GM21786 (cell line): ENCODE measurements around the gene UNC5B.

Source experiments
- ATAC-seq: cut with Tn5 transposase; IDR thresholded peaks from one replicate; pipeline ENCODE4 v1.9.1; 2021; ENCODE audit not compliant: unreplicated experiment

The UNC5B gene

GRCh38 chr10:71338728-71339495, 126.5 kb downstream of the UNC5B start:
- ATAC-seq: no peak

- no peak for ATAC-seq
Observed at GRCh38 chr10:71339796-71340589, 127.6 kb downstream of the UNC5B start.

DNA sequence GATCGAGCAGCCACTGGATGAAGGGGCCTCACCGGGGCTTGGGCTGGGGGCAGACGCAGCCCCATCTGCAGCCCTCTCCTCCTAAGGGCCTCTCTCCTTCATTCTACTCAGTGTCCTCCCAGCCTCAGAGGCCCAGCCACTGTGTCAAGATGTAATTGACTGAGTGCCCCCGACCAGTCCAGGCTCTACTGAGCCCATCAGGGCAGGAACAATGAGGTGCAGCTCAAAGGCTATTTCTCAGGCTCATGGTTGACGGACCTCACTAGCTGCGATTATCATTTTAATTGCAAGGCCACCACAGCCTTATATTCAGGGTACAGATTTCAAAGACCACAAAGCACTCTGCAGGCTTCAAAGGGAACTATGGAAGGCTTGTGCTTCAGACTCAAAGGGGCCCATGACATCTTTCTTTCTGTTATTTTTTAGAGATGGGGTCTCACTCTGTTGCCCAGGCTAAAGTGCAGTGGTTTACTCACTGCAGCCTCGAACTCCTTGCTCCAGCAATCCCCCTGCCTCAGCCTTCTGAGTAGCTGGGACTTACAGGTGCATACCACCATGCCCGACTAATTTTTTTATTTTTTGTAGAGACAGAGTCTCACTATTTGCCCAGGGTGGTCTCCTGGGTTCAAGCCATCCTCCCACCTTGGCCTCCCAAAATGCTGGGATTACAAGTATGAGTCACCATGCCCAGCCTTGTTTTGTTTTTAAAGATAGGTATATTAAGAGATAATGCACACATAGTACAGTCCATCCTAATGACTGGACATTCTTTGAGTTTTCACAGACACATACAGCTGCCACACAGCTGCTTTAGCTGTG, 130.4 kb downstream of the UNC5B start:
- no peak for ATAC-seq

DNA sequence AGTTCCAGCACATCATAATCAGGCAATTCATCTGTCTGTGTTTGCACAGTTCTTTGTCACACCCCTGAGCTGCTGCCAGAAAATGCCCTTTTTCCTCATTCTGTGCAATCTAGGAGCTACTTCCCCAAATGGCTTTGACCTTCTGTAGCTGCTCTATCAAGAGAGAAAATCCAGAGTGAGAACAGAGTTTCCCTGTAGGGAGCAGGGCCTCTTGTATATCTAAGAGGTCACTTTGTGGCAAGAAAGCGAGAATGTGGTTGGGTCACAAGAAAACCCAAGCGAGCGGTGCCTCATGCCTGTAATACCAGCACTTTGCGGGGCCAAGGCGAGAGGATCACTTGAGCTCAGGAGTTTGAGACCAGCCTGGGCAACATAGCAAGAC, 131.0 kb downstream of the UNC5B start:
- no peak for ATAC-seq

GRCh38 chr10:71344154-71344925, 132.0 kb downstream of the UNC5B start:
- no peak for ATAC-seq

DNA sequence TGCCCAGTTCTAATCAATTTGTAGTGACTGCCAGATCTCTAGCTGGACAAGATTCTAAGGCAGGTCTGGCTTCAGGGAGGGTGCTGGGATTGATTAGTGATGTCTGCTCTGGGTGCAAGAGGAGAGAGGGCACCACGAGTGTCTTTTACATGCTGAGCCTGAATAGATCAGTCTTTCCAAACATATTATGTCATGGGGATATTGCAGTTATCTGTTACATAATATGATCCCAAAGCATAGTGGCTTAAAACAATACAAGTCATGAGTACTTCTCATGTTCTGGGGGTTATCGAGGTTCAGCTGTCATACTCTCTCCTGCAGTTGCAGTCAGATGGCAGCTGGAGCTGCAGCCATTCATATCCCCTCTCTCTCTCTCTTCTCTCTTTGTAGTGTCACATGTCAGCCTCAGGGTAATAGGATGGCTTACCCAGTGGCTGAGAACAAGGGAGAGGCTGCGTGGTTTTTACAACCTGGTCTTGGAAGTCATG, 132.7 kb downstream of the UNC5B start:
- ATAC-seq: no peak

- ATAC-seq: no peak
Observed at GRCh38 chr10:71345694-71346093, 133.3 kb downstream of the UNC5B start.

DNA sequence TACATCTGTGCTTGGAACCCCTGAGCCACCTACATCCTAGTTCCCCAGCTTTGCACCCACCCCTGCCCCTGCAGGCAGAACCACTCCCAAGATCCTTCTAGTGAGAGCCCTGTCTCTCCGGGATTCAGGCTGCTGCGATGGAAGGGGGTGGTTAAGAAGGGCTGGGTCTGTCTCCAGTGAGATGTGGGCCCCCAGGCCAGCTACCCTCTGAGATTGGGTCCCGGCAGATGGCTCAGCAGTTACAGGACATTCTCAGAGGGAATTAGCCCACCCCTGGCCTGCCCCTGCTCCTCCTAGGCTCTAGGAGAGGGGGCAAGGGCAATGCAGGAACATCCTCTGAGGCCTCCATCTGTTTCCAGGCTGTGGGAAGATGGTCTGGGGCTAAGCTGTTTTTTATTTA, 134.4 kb downstream of the UNC5B start:
- ATAC-seq: no peak

DNA sequence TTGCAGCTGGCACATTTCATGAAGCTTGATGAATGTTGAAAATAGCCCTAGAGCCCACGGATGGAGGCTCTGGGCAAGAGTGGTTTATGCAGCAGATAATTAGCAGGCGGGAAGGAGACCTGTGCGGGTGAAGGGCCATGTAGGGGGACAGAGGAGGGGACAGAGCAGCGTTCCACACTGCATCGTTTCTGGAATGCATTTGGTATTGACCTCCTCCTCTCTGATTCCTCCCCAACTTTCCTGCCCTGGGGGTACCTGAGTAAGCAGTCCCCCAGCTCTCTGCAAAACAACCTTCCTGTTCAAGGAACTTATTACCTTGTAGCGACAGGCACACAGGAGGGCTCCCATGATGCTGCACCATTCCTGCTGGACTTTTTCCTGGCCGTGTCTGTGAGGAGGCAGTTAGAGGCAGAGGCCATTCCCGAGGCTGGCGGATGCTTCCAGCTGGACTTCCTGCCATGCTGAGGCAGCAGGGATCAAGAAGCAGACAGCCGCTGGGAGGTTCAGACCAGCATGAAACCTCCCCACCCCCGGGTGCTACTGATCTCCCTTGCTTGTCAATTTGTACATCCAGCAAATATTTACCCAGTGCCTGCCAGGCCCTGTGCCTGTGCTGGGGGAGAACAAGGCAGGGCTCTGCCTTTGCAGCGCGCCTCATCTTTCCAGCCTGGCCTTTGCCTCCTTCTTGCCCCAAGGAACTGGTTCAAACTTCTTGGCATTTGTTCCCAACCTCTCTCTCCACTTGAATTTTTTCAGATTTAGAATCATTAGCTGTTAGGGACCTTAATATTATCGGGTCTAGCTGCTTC, 135.4 kb downstream of the UNC5B start:
- ATAC-seq: no peak

DNA sequence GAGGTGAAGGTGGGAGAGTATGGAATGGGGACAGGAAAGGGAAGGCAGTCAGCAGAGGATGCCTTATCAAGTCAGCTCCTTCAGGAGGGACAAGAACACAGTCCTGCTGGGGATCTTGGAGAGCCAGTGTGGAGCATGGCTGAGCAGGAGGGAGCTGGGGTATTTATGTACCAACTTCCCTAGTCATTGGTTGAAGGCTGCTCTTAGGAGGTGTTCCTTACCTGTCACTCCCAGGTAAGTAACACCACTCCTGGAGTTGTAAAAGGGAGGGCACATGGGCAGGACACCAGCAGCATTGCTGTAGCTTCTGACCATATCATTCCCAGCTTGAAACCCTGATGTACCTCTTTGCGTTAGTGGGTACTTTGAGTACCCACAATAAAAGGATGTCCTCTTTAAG, 136.5 kb downstream of the UNC5B start:
- ATAC-seq: no peak

GRCh38 chr10:71349406-71349805, 137.0 kb downstream of the UNC5B start:
- no peak for ATAC-seq

DNA sequence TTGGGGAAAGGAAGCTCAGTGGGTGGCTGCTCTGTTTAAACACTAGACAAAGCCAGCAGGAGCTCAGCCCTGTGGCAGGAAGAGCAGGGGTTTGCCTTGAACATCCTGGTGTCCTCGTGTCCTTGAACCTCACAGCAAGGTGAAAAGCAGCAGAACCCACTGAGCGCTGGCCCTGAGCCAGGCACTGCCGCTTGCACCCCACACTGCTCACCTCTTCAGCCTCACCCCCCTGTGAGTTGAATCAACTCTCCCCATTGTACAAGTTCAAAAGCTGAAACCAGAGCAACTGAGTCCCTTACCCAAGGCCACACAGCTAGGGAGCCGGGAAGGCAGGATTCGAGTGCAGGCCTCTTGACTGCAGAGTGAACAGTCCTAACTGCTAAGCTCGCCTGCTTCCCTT, 138.7 kb downstream of the UNC5B start:
- no peak for ATAC-seq

DNA sequence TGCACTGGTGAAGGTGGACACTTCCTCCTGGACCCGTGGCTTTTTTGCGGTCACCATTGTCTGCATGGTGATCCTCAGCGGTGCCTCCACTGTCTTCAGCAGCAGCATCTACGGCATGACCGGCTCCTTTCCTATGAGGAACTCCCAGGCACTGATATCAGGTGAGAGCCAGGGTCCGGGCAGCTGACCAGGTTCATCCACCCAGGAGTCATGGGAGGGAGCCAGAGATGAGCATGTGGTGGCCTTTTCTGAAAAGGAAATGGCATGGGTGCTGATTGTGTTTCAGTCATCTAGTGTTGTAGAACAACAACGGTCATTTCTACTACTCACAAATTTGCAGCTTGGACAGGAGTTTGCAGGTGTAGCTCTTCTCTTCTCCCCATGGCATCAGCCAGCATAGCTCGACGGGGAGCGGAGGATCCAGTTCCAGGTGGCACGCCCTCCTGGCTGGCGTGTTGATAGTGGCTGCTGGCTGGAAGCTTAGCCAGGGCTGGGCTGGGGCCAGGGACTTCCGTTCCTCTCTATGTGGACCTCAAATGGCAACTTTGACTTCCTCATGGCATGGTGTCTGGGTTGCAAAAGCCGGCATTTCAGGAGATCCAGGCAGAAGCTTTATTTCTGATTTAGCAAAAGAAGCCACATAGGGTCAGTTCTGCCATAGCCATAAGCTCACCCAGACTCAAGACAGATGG, 139.4 kb downstream of the UNC5B start:
- ATAC-seq: no peak
